HG03558 (cell line): ENCODE data around the gene TERF2IP.
A peak's percentile ranks its signal among the peaks of the same experiment; 100 is the strongest.

Experiments used
- ATAC-seq: cut with Tn5 transposase; IDR thresholded peaks from one replicate; pipeline ENCODE4 v1.9.1; 2021; ENCODE audit warnings: moderate number of reproducible peaks; ENCODE audit not compliant: unreplicated experiment; ENCODE audit errors: extremely low read depth

The TERF2IP gene

GRCh38 chr16:75647492-75648264 is at the start of gene TERF2IP, which contains the start of gene KARS1:
TERF2IP (plus strand) TSS chr16:75647773; CDS start chr16:75647883, 110 bp downstream.
KARS1 (minus strand) TSS chr16:75647665; CDS start chr16:75647639, 26 bp downstream.
- ATAC-seq, result peak; percentile 80

GRCh38 chr16:75599452-75600277 is 47.9 kb upstream of the TERF2IP start:
- no peak for ATAC-seq

GRCh38 chr16:75603241-75603640 is 44.3 kb upstream of the TERF2IP start:
- no peak for ATAC-seq

- no peak for ATAC-seq
Measured at GRCh38 chr16:75606507-75606906, 41.1 kb upstream of the TERF2IP start.

GRCh38 chr16:75614066-75614897 is 33.3 kb upstream of the TERF2IP start:
- no peak for ATAC-seq

GRCh38 chr16:75615619-75616018 is 32.0 kb upstream of the TERF2IP start:
- no peak for ATAC-seq

- ATAC-seq, result no peak
Measured at GRCh38 chr16:75616521-75617010, 31.0 kb upstream of the TERF2IP start.

GRCh38 chr16:75617121-75617520 is 30.5 kb upstream of the TERF2IP start:
- no peak for ATAC-seq

- ATAC-seq, result no peak
Measured at GRCh38 chr16:75618780-75619179, 28.8 kb upstream of the TERF2IP start.

- ATAC-seq, result no peak
Measured at GRCh38 chr16:75620326-75621169, 27.0 kb upstream of the TERF2IP start.

- no peak for ATAC-seq
Measured at GRCh38 chr16:75621170-75621477, 26.4 kb upstream of the TERF2IP start.

- ATAC-seq, result peak; percentile 91
Measured at GRCh38 chr16:75622761-75623605, 24.6 kb upstream of the TERF2IP start, which contains the start of gene ADAT1. ADAT1 (minus strand) TSS chr16:75623281; CDS start chr16:75620799, 2,482 bp downstream.

- ATAC-seq, result no peak
Measured at GRCh38 chr16:75624921-75625334, 22.6 kb upstream of the TERF2IP start.

- no peak for ATAC-seq
Measured at GRCh38 chr16:75626806-75627205, 20.8 kb upstream of the TERF2IP start.

- ATAC-seq, result no peak
Measured at GRCh38 chr16:75627851-75628250, 19.7 kb upstream of the TERF2IP start.

- ATAC-seq, result no peak
Measured at GRCh38 chr16:75628351-75628750, 19.2 kb upstream of the TERF2IP start.

- no peak for ATAC-seq
Measured at GRCh38 chr16:75629132-75629531, 18.4 kb upstream of the TERF2IP start.

- ATAC-seq, result no peak
Measured at GRCh38 chr16:75630052-75630451, 17.5 kb upstream of the TERF2IP start.
